OCI-LY7 (cell line): ENCODE results near the gene CD63. TPM values are rescaled to one million over a fixed set of nuclear protein-coding genes. Genes with fewer than 3 reads are reported as not detected.

Source experiments
- BruUV-seq: library from RNA; stranded (reverse); fragments of 400-500 nt; replicated peaks from 2 replicates; lab custom pipeline; 2021; lab: Mats Ljungman, UMichigan
- CTCF ChIA-PET: fragments of 300-600 bp; sonication (Branson Sonifier 250); formaldehyde crosslinking; loops from one replicate; lab custom pipeline; 2022; ENCODE audit warnings: antibody characterized with exemption; ENCODE audit not compliant: unreplicated experiment; lab: Charles Lee
- POLR2A ChIA-PET: fragments of 300-600 bp; sonication (Branson Sonifier 250); formaldehyde crosslinking; loops from one replicate; lab custom pipeline; 2022; ENCODE audit warnings: antibody characterized with exemption; lab: Charles Lee
- DNase-seq: peaks from one replicate; pipeline ENCODE4 v3.0.0-alpha.2; 2015; ENCODE audit warnings: low spot score
- H2AFZ ChIP-seq: fragments of 200-600 bp; sonication (generic), shearing (Covaris generic); 2 replicates; pipeline ENCODE4 v1.6.1; 2014; ENCODE audit warnings: mild to moderate bottlenecking, antibody characterized with exemption, low read length, moderate library complexity
- H3K27ac ChIP-seq: fragments of 200-600 bp; sonication (generic); 2 replicates; pipeline ENCODE4 v1.5.1; 2014; ENCODE audit warnings: mixed run types, low read depth, mild to moderate bottlenecking, moderate library complexity, low read length, inconsistent platforms; ENCODE audit not compliant: poor library complexity, severe bottlenecking
- H3K36me3 ChIP-seq: fragments of 200-600 bp; sonication (generic); 2 replicates; pipeline ENCODE4 v1.6.1; 2014; ENCODE audit warnings: mild to moderate bottlenecking, antibody characterized with exemption, low read length, moderate library complexity, mixed read lengths; ENCODE audit not compliant: insufficient read depth
- H3K4me1 ChIP-seq: fragments of 200-600 bp; sonication (generic); 2 replicates; pipeline ENCODE4 v1.5.1; 2014; ENCODE audit warnings: mild to moderate bottlenecking, low read length; ENCODE audit not compliant: insufficient read depth, poor library complexity, severe bottlenecking
- H3K4me2 ChIP-seq: fragments of 200-600 bp; sonication (generic); 2 replicates; pipeline ENCODE4 v1.6.1; 2014; ENCODE audit warnings: mild to moderate bottlenecking, low read length
- H3K4me3 ChIP-seq: fragments of 200-600 bp; sonication (generic); 2 replicates; pipeline ENCODE4 v1.5.1; 2014; ENCODE audit warnings: mild to moderate bottlenecking, low read depth, low read length; ENCODE audit not compliant: poor library complexity, severe bottlenecking
- H3K79me2 ChIP-seq: fragments of 200-600 bp; sonication (generic); 2 replicates; pipeline ENCODE4 v1.6.1; 2016; ENCODE audit warnings: low read depth, mild to moderate bottlenecking, low read length, moderate library complexity, mixed read lengths; ENCODE audit not compliant: insufficient read depth
- H3K9me2 ChIP-seq: fragments of 200-600 bp; sonication (generic); 2 replicates; pipeline ENCODE4 v1.6.1; 2016; ENCODE audit warnings: mild to moderate bottlenecking, low read length, mixed read lengths; ENCODE audit not compliant: insufficient read depth
- H3K9me3 ChIP-seq: fragments of 200-600 bp; sonication (generic); 2 replicates; pipeline ENCODE4 v1.6.1; 2014; ENCODE audit warnings: mild to moderate bottlenecking, mixed run types, low read length, mixed read lengths
- H4K20me1 ChIP-seq: fragments of 200-600 bp; sonication (generic); 2 replicates; pipeline ENCODE4 v1.6.1; 2014; ENCODE audit warnings: mild to moderate bottlenecking, antibody characterized with exemption, low read length, moderate library complexity, mixed read lengths; ENCODE audit not compliant: insufficient read depth
- EZH2phosphoT487 ChIP-seq: fragments of 200-600 bp; sonication (generic); IDR thresholded peaks from 2 replicates; pipeline ENCODE4 v1.6.1; 2018; ENCODE audit warnings: low read depth, borderline replicate concordance, mild to moderate bottlenecking, mixed run types, antibody characterized with exemption, low read length, moderate library complexity, mixed read lengths
- intact Hi-C: fragments of 100-400 bp; cut with micrococcal nuclease; formaldehyde crosslinking; loops from one replicate; pipeline ENCODE4 v1.10.0; 2022; ENCODE audit not compliant: unreplicated experiment
- total RNA-seq, 2 experiments: library from RNA; depleted of rRNA in 1 of 2; stranded (reverse); fragments of >200 nt in 1 of 2; shearing (Covaris generic) in 1 of 2; gene quantifications; 2 replicates each; pipeline ENCODE4 v1.2.3, GENCODE V29; 2014 to 2022
- TF ChIP-seq, protein P1 (sequence below): fragments of 200-600 bp; sonication (generic); conservative IDR thresholded peaks from 2 replicates; pipeline ENCODE4 v1.5.1; 2014; ENCODE audit warnings: mild to moderate bottlenecking, antibody characterized with exemption, low read length, moderate library complexity, mixed read lengths

CD63 gene
- total RNA-seq, 2 experiments from 2014 or later: 102 to 130 TPM

DNA sequence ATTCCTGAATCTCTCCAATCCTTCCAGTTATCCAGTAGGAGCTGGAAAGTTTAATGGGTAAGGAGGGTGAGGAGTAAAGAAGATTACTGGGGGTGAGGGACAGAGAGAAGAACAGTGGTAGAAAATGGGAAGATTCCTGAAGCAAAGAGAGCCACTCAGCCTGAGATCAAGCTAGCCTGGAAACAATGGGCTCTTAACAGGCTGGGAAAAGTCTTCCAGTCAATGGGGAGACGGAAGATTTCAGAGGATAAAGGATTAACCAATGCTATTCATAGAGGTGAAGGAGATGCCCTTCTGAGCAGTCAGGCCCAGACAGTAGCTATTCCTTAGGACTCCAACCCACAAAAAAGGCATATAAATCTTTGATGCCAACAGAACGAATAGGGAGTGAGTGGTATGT lies 28.9 kb upstream of the CD63 start:
- Histone ChIP-seq H3K9me2 (no peaks in the 10 kb centered on the region), H3K9me3 (no peaks in the 10 kb centered on the region), H3K4me2 (no peak overlapping the region), H3K4me3 (no peak overlapping the region), H3K79me2 (no peaks in the 10 kb centered on the region), H2AFZ (no peak overlapping the region), H3K36me3 (peaks cover 96% of the 10 kb centered on the region), H3K27ac (no peak overlapping the region), H4K20me1 (no peaks in the 10 kb centered on the region), H3K4me1 (no peaks in the 10 kb centered on the region)
- DNase-seq: no peak
- POLR2A ChIA-PET: interaction anchor here (0.6 to 1.9 kb wide), 6 partner anchors 13 to 244 kb away, joined by 3 to 5 read pairs (median 4); no protein-coding TSS in a partner anchor
- intact Hi-C loops: loop anchor here (5.0 kb wide), 1 partner anchor 35 kb away; no protein-coding TSS in a partner anchor
- no TSS peak for BruUV-seq
- CTCF ChIA-PET: no interaction called here
- TF ChIP-seq, protein P1, sequence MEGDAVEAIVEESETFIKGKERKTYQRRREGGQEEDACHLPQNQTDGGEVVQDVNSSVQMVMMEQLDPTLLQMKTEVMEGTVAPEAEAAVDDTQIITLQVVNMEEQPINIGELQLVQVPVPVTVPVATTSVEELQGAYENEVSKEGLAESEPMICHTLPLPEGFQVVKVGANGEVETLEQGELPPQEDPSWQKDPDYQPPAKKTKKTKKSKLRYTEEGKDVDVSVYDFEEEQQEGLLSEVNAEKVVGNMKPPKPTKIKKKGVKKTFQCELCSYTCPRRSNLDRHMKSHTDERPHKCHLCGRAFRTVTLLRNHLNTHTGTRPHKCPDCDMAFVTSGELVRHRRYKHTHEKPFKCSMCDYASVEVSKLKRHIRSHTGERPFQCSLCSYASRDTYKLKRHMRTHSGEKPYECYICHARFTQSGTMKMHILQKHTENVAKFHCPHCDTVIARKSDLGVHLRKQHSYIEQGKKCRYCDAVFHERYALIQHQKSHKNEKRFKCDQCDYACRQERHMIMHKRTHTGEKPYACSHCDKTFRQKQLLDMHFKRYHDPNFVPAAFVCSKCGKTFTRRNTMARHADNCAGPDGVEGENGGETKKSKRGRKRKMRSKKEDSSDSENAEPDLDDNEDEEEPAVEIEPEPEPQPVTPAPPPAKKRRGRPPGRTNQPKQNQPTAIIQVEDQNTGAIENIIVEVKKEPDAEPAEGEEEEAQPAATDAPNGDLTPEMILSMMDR: no peak
- TF ChIP-seq EZH2phosphoT487: no peak

DNA sequence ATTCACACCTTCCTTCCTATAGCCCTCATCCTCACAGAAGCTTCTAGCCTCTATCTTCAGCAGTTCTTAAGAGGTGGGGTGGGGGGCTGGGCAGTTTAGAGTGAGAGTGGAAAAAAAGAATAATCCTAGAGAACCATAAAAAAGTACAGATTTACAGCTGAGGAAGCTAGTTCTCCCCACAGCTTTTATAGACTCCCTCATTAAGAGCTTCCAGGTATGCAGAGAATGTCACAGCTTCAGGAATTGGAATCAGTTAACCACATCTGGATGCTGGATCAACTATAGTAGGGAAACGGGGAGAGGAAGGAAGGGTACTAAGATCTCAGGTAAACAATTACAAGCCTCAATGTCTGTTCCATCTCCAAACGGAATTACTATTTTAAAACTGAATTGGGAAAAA lies 26.4 kb upstream of the CD63 start:
- Histone ChIP-seq H3K27ac (no peak overlapping the region), H3K4me1 (no peaks in the 10 kb centered on the region), H3K4me3 (no peak overlapping the region), H3K9me2 (no peaks in the 10 kb centered on the region), H3K36me3 (peaks cover 100% of the 10 kb centered on the region), H3K4me2 (no peak overlapping the region), H3K9me3 (no peaks in the 10 kb centered on the region), H4K20me1 (no peaks in the 10 kb centered on the region), H2AFZ (no peak overlapping the region), H3K79me2 (no peaks in the 10 kb centered on the region)
- intact Hi-C loops: loop anchor here (5.0 kb wide), 1 partner anchor 37 kb away; no protein-coding TSS in a partner anchor
- TF ChIP-seq, protein P1: no peak
- TF ChIP-seq EZH2phosphoT487: no peak
- ChIA-PET CTCF (interaction anchor here (2.1 kb wide), 1 partner anchor 11 kb away, joined by 9 read pairs; no protein-coding TSS in a partner anchor), POLR2A (interaction anchor here (0.6 to 1.7 kb wide), 3 partner anchors 11 to 314 kb away, joined by 3 to 6 read pairs (median 4); no protein-coding TSS in a partner anchor)
- DNase-seq: no peak
- BruUV-seq: no TSS peak
